IMR-90 (cell line): ENCODE data around the gene PAAF1. TPM values are rescaled to one million over a fixed set of nuclear protein-coding genes. Genes with fewer than 3 reads are reported as not detected.

Experiments
- ATAC-seq: fragments of 200-7000 bp; cut with Tn5 transposase; 2 replicates; pipeline ENCODE4 v1.9.1; 2020; ENCODE audit warnings: low read depth, mild to moderate bottlenecking, moderate library complexity
- BruUV-seq: library from RNA; stranded (reverse); fragments of 400-500 nt; replicated peaks from 2 replicates; lab custom pipeline; 2021; lab: Mats Ljungman, UMichigan
- CTCF ChIA-PET: fragments of 300-600 bp; formaldehyde crosslinking; extraction: SDS; loops from one replicate; lab custom pipeline; 2021; ENCODE audit warnings: antibody characterized with exemption; lab: Yijun Ruan, JAX
- POLR2A ChIA-PET: fragments of 300-600 bp; sonication (Branson Sonifier 250); formaldehyde crosslinking; loops from one replicate; lab custom pipeline; 2022; ENCODE audit warnings: antibody characterized with exemption; ENCODE audit not compliant: unreplicated experiment; lab: Charles Lee
- DNase-seq: peaks from one replicate; pipeline ENCODE4 v3.0.0; 2013
- H2AFZ ChIP-seq: replicated peaks from 2 replicates; pipeline ENCODE3; 2013; ENCODE audit warnings: low read length, mild to moderate bottlenecking; ENCODE audit not compliant: poor library complexity
- H2AK5ac ChIP-seq: 2 replicates; pipeline ENCODE4 v1.6.1; 2013; ENCODE audit warnings: low read depth, low read length, inconsistent platforms
- H2AK9ac ChIP-seq: replicated peaks from 2 replicates; pipeline ENCODE3; 2013; ENCODE audit warnings: mild to moderate bottlenecking, low read depth, low read length, moderate library complexity; ENCODE audit not compliant: poor library complexity
- H2BK120ac ChIP-seq: 2 replicates; pipeline ENCODE4 v1.6.1; 2013; ENCODE audit warnings: low read depth, low read length, inconsistent platforms
- H2BK15ac ChIP-seq: 3 replicates; pipeline ENCODE4 v1.6.1; 2013; ENCODE audit warnings: low read depth, low read length, inconsistent platforms
- H2BK20ac ChIP-seq: 2 replicates; pipeline ENCODE4 v1.6.1; 2013; ENCODE audit warnings: low read depth, mild to moderate bottlenecking, inconsistent platforms, low read length, moderate library complexity
- H2BK5ac ChIP-seq: 2 replicates; pipeline ENCODE4 v1.6.1; 2013; ENCODE audit warnings: mild to moderate bottlenecking, low read depth, low read length, inconsistent platforms; ENCODE audit not compliant: poor library complexity, severe bottlenecking
- H3K14ac ChIP-seq: replicated peaks from 2 replicates; pipeline ENCODE4 v1.6.1; 2013; ENCODE audit warnings: low read depth, low read length, inconsistent platforms
- H3K18ac ChIP-seq: 2 replicates; pipeline ENCODE4 v1.6.1; 2013; ENCODE audit warnings: low read depth, low read length, control low read depth
- H3K23ac ChIP-seq: 2 replicates; pipeline ENCODE4 v1.6.1; 2013; ENCODE audit warnings: low read depth, low read length, inconsistent platforms
- H3K27ac ChIP-seq: 2 replicates; pipeline ENCODE4 v1.5.1; 2013; ENCODE audit warnings: mild to moderate bottlenecking, control low read depth, low read length; ENCODE audit not compliant: insufficient read depth
- H3K27me3 ChIP-seq: 2 replicates; pipeline ENCODE4 v1.6.1; 2013; ENCODE audit warnings: low read length; ENCODE audit not compliant: control insufficient read depth, insufficient read depth
- H3K36me3 ChIP-seq: 2 replicates; pipeline ENCODE4 v1.6.1; 2013; ENCODE audit warnings: low read length, mixed read lengths; ENCODE audit not compliant: control insufficient read depth, insufficient read depth
- H3K4ac ChIP-seq: 2 replicates; pipeline ENCODE4 v1.6.1; 2013; ENCODE audit warnings: low read depth, low read length, inconsistent platforms
- H3K4me1 ChIP-seq: 2 replicates; pipeline ENCODE4 v1.6.1; 2013; ENCODE audit warnings: low read length, mixed read lengths; ENCODE audit not compliant: control insufficient read depth, insufficient read depth
- H3K4me2 ChIP-seq: 2 replicates; pipeline ENCODE4 v1.6.1; 2013; ENCODE audit warnings: low read depth, mild to moderate bottlenecking, control low read depth, low read length, moderate library complexity
- H3K4me3 ChIP-seq: 2 replicates; pipeline ENCODE4 v1.5.1; 2013; ENCODE audit warnings: low read depth, mild to moderate bottlenecking, control low read depth, low read length, moderate library complexity; ENCODE audit not compliant: insufficient read depth
- H3K56ac ChIP-seq: 2 replicates; pipeline ENCODE4 v1.6.1; 2013; ENCODE audit warnings: low read length, inconsistent platforms; ENCODE audit not compliant: insufficient read depth; ENCODE audit errors: extremely low read depth
- H3K79me1 ChIP-seq, 2 experiments: 2 replicates each; pipeline ENCODE4 v1.6.1; 2013; ENCODE audit warnings: low read length in 2 of 2, inconsistent platforms in 1 of 2, low read depth in 1 of 2
- H3K9ac ChIP-seq: 2 replicates; pipeline ENCODE4 v1.6.1; 2013; ENCODE audit warnings: low read depth, low read length, control low read depth
- H3K9me1 ChIP-seq: 2 replicates; pipeline ENCODE4 v1.6.1; 2013; ENCODE audit warnings: low read length, inconsistent platforms; ENCODE audit not compliant: insufficient read depth
- H3K9me3 ChIP-seq: 2 replicates; pipeline ENCODE4 v1.6.1; 2013; ENCODE audit warnings: low read length; ENCODE audit not compliant: control insufficient read depth, insufficient read depth
- H4K20me1 ChIP-seq: 2 replicates; pipeline ENCODE4 v1.6.1; 2013; ENCODE audit warnings: low read length, inconsistent platforms; ENCODE audit not compliant: insufficient read depth
- H4K5ac ChIP-seq: 2 replicates; pipeline ENCODE4 v1.6.1; 2013; ENCODE audit warnings: mild to moderate bottlenecking, low read depth, low read length, control low read depth
- H4K8ac ChIP-seq, 2 experiments: 2 replicates each; pipeline ENCODE4 v1.6.1; 2013; ENCODE audit warnings: low read depth in 2 of 2, low read length in 2 of 2, control low read depth in 1 of 2, inconsistent platforms in 1 of 2
- H4K91ac ChIP-seq: 2 replicates; pipeline ENCODE4 v1.6.1; 2013; ENCODE audit warnings: low read depth, low read length, inconsistent platforms; ENCODE audit not compliant: insufficient read depth
- BHLHE40 ChIP-seq: fragments of 150-350 bp; IDR thresholded peaks from 2 replicates; pipeline ENCODE4 v1.6.1; 2016; ENCODE audit warnings: mild to moderate bottlenecking, low read depth, low read length
- CEBPB ChIP-seq: IDR thresholded peaks from 2 replicates; pipeline ENCODE4 v1.6.1; 2012; ENCODE audit warnings: low read depth, low read length, improper control_type of control experiment
- CHD1 ChIP-seq: IDR thresholded peaks from 2 replicates; pipeline ENCODE4 v1.6.1; 2012; ENCODE audit warnings: low read depth, low read length, improper control_type of control experiment
- FOS ChIP-seq: fragments of 150-350 bp; IDR thresholded peaks from 2 replicates; pipeline ENCODE4 v1.6.1; 2016; ENCODE audit warnings: low read depth, low read length
- MAFK ChIP-seq: IDR thresholded peaks from 2 replicates; pipeline ENCODE4 v1.6.1; 2012; ENCODE audit warnings: low read depth, low read length, improper control_type of control experiment
- MAZ ChIP-seq: IDR thresholded peaks from 2 replicates; pipeline ENCODE4 v1.6.1; 2012; ENCODE audit warnings: low read depth, mild to moderate bottlenecking, low read length, improper control_type of control experiment, moderate library complexity, borderline replicate concordance
- MXI1 ChIP-seq: IDR thresholded peaks from 2 replicates; pipeline ENCODE4 v1.6.1; 2012; ENCODE audit warnings: low read depth, mild to moderate bottlenecking, low read length, moderate library complexity, borderline replicate concordance
- POLR2A ChIP-seq: IDR thresholded peaks from 2 replicates; pipeline ENCODE4 v1.6.1; 2012; ENCODE audit warnings: mild to moderate bottlenecking, low read depth, low read length
- RAD21 ChIP-seq: IDR thresholded peaks from 2 replicates; pipeline ENCODE4 v1.6.1; 2012; ENCODE audit warnings: low read length, improper control_type of control experiment
- RCOR1 ChIP-seq: IDR thresholded peaks from 2 replicates; pipeline ENCODE4 v1.6.1; 2012; ENCODE audit warnings: mild to moderate bottlenecking, low read length, improper control_type of control experiment; ENCODE audit not compliant: insufficient replicate concordance
- RFX5 ChIP-seq: IDR thresholded peaks from 2 replicates; pipeline ENCODE4 v1.8.0; 2012; ENCODE audit warnings: low read depth, mild to moderate bottlenecking, low read length, moderate library complexity
- SMC3 ChIP-seq: fragments of 150-350 bp; IDR thresholded peaks from 2 replicates; pipeline ENCODE4 v1.6.1; 2016; ENCODE audit warnings: low read depth, mild to moderate bottlenecking, antibody characterized with exemption, low read length, moderate library complexity
- dilution Hi-C: fragments of 300-500 bp; cut with HindIII; formaldehyde crosslinking; loops from one replicate; pipeline ENCODE4 v1.14.3; 2018; ENCODE audit warnings: low sequenced_read_pairs; ENCODE audit not compliant: unreplicated experiment
- in situ Hi-C: fragments of 300-500 bp; cut with MboI; formaldehyde crosslinking; loops from 3 replicates; pipeline ENCODE4 v1.14.3; 2019; ENCODE audit warnings: low sequenced_read_pairs, inconsistent platforms, mixed read lengths
- intact Hi-C: fragments of 100-400 bp; cut with micrococcal nuclease; formaldehyde crosslinking; loops from 2 replicates; pipeline ENCODE4 v1.10.0; 2022
- polyA plus RNA-seq, 3 experiments: library from polyadenylated mRNA; depleted of rRNA; stranded (reverse); fragments of >200 nt; gene quantifications; 2 replicates each; pipeline ENCODE4 v1.2.3, GENCODE V29; 2012; ENCODE audit warnings: low replicate concordance in 1 of 3
- total RNA-seq: library from RNA; depleted of rRNA; stranded (reverse); fragments of >200 nt; gene quantifications from 2 replicates; pipeline ENCODE4 v1.2.3, GENCODE V29; 2012
- TF ChIP-seq, protein P1 (sequence below): fragments of 150-350 bp; IDR thresholded peaks from 2 replicates; pipeline ENCODE4 v1.6.1; 2017; ENCODE audit warnings: mild to moderate bottlenecking, antibody characterized with exemption, low read length, low read depth
- TF ChIP-seq, protein P2 (sequence below): fragments of 150-350 bp; IDR thresholded peaks from 2 replicates; pipeline ENCODE4 v1.6.1; 2016; ENCODE audit warnings: low read depth, mild to moderate bottlenecking, low read length, moderate library complexity, borderline replicate concordance
- TF ChIP-seq, protein P3 (sequence below): conservative IDR thresholded peaks from 2 replicates; pipeline ENCODE4 v1.5.1; 2012; ENCODE audit warnings: mild to moderate bottlenecking, low read depth, low read length, improper control_type of control experiment

Gene PAAF1
- total and polyA plus RNA-seq, 2 of the 4 experiments (the other 2 are of a cell fraction): 15.1 to 16.4 TPM

DNA sequence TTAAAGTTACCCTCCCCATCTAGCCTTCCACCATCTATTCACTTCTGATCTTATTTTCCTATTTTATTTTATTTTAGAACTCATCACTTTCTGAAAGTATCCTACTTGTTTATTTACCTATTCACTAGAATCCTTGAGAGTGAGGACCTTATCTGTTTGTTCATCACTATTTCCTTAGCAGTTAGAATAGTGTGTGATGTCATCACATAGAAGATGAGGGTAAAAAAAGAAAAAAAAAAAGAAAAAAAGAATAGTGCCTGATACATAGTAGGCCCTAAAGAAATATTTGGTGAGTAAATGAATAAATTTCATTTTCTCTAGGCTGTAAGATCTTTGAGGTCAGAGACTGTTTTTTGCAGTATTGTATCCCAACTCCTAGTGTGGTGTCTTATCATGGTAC is 36.7 kb downstream of the PAAF1 start:
- H3K9ac ChIP-seq: no peak overlapping the region
- CTCF ChIA-PET: no interaction called here
- H3K79me1 ChIP-seq: 0 out of 4 replicates have a peak, but pooled peaks cover 0 to 2% of the 10 kb centered on the region in 2 experiments
- no peak for DNase-seq
- no peaks in the 10 kb centered on the region for H4K20me1 ChIP-seq
- H2AK9ac ChIP-seq: no peak overlapping the region
- no peaks in the 10 kb centered on the region for H3K4me1 ChIP-seq
- H3K4me2 ChIP-seq: no peak overlapping the region
- H2BK20ac ChIP-seq: no peak overlapping the region
- POLR2A ChIA-PET: no interaction called here
- no peak for ATAC-seq
- no peak overlapping the region for H3K14ac ChIP-seq
- dilution Hi-C loops: no loop called here
- H3K4me3 ChIP-seq: no peak overlapping the region
- no TSS peak for BruUV-seq
- no peak overlapping the region for H3K23ac ChIP-seq
- no peak overlapping the region for H3K4ac ChIP-seq
- H2AFZ ChIP-seq: no peak overlapping the region
- H2BK120ac ChIP-seq: no peak overlapping the region
- H4K8ac ChIP-seq: no peak overlapping the region
- H3K18ac ChIP-seq: no peak overlapping the region
- intact Hi-C loops: no loop called here
- H3K27me3 ChIP-seq: no peaks in the 10 kb centered on the region
- H3K56ac ChIP-seq: no peak overlapping the region
- in situ Hi-C loops: no loop called here
- H2BK15ac ChIP-seq: no peak overlapping the region
- no peak overlapping the region for H3K27ac ChIP-seq
- no peak overlapping the region for H2AK5ac ChIP-seq
- peaks cover 32% of the 10 kb centered on the region for H3K36me3 ChIP-seq
- H3K9me3 ChIP-seq: no peaks in the 10 kb centered on the region
- H3K9me1 ChIP-seq: no peaks in the 10 kb centered on the region
- no peak for TF ChIP-seq MAFK
- no peak for TF ChIP-seq BHLHE40
- no peak for TF ChIP-seq FOS
- no peak for TF ChIP-seq SMC3
- TF ChIP-seq, protein P1, sequence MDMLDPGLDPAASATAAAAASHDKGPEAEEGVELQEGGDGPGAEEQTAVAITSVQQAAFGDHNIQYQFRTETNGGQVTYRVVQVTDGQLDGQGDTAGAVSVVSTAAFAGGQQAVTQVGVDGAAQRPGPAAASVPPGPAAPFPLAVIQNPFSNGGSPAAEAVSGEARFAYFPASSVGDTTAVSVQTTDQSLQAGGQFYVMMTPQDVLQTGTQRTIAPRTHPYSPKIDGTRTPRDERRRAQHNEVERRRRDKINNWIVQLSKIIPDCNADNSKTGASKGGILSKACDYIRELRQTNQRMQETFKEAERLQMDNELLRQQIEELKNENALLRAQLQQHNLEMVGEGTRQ: no peak
- TF ChIP-seq POLR2A: no peak
- TF ChIP-seq, protein P2, sequence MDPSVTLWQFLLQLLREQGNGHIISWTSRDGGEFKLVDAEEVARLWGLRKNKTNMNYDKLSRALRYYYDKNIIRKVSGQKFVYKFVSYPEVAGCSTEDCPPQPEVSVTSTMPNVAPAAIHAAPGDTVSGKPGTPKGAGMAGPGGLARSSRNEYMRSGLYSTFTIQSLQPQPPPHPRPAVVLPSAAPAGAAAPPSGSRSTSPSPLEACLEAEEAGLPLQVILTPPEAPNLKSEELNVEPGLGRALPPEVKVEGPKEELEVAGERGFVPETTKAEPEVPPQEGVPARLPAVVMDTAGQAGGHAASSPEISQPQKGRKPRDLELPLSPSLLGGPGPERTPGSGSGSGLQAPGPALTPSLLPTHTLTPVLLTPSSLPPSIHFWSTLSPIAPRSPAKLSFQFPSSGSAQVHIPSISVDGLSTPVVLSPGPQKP: no peak
- no peak for TF ChIP-seq RCOR1
- TF ChIP-seq CEBPB: no peak
- TF ChIP-seq RFX5: no peak
- TF ChIP-seq, protein P3, sequence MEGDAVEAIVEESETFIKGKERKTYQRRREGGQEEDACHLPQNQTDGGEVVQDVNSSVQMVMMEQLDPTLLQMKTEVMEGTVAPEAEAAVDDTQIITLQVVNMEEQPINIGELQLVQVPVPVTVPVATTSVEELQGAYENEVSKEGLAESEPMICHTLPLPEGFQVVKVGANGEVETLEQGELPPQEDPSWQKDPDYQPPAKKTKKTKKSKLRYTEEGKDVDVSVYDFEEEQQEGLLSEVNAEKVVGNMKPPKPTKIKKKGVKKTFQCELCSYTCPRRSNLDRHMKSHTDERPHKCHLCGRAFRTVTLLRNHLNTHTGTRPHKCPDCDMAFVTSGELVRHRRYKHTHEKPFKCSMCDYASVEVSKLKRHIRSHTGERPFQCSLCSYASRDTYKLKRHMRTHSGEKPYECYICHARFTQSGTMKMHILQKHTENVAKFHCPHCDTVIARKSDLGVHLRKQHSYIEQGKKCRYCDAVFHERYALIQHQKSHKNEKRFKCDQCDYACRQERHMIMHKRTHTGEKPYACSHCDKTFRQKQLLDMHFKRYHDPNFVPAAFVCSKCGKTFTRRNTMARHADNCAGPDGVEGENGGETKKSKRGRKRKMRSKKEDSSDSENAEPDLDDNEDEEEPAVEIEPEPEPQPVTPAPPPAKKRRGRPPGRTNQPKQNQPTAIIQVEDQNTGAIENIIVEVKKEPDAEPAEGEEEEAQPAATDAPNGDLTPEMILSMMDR: no peak
- no peak for TF ChIP-seq MAZ
- TF ChIP-seq MXI1: no peak
- no peak for TF ChIP-seq RAD21
- no peak for TF ChIP-seq CHD1
- no peak overlapping the region for H2BK5ac ChIP-seq
- H4K5ac ChIP-seq: no peak overlapping the region
- no peak overlapping the region for H4K91ac ChIP-seq
